Dedifferentiated amniotic fluid mesenchymal stem cell (primary cell): ENCODE results near the gene METRNL.
"Not testable (repeated sequence)": the region's sequence is repeated elsewhere in the genome, so short reads cannot be mapped to it uniquely, and the experiment has no call there.

Source experiments
- DNase-seq: peaks from one replicate; pipeline ENCODE4 v3.0.0-alpha.2; 2016; ENCODE audit errors: extremely low spot score

The METRNL gene

GRCh38 chr17:83138820-83139219 lies 59.4 kb downstream of the METRNL start:
- no peak for DNase-seq

GRCh38 chr17:83139541-83140248 lies 60.3 kb downstream of the METRNL start:
- not testable (repeated sequence) for DNase-seq

GRCh38 chr17:83140249-83140566 lies 60.8 kb downstream of the METRNL start:
- not testable (repeated sequence) for DNase-seq

- DNase-seq: no peak
Measured at GRCh38 chr17:83142619-83143018, 63.2 kb downstream of the METRNL start.

- no peak for DNase-seq
Measured at GRCh38 chr17:83143817-83144231, 64.4 kb downstream of the METRNL start.
